Activated naive CD4-positive, alpha-beta T cell treated with anti-CD3 and anti-CD28 coated beads, Interleukin-2, amount 50 U/mL, for 72 hours (primary cell): ENCODE measurements around the gene TRIM38. TPM values are rescaled to one million over a fixed set of nuclear protein-coding genes. Genes with fewer than 3 reads are reported as not detected.

Source experiments
- ATAC-seq, 2 donors: fragments of 150-1000 bp; cut with Tn5 transposase; 2 replicates each; pipeline ENCODE4 v1.10.0; 2021; ENCODE audit warnings: mild to moderate bottlenecking in 2 of 2, moderate library complexity in 2 of 2
- DNase-seq, 2 donors: peaks; one replicate each; pipeline ENCODE4 v3.0.0; 2021 to 2022; ENCODE audit warnings: low spot score in 2 of 2
- H3K27ac Mint-ChIP-seq, 2 donors: one replicate each; pipeline ENCODE4 v1.8.0; 2022; ENCODE audit warnings: mild to moderate bottlenecking in 2 of 2, mixed read lengths in 2 of 2
- H3K36me3 Mint-ChIP-seq, 2 donors: one replicate each; pipeline ENCODE4 v1.8.0; 2022; ENCODE audit warnings: mixed read lengths in 2 of 2
- H3K9me3 Mint-ChIP-seq, 2 donors: one replicate each; pipeline ENCODE4 v1.8.0; 2022; ENCODE audit warnings: mixed read lengths in 2 of 2
- total RNA-seq, 2 donors: library from RNA; stranded (reverse); gene quantifications; one replicate each; pipeline ENCODE4 v1.2.3, GENCODE V29; 2022

Gene TRIM38
- total RNA-seq, 2 donors from 2014 or later = 37.7 to 39.8 TPM

- DNase-seq = no peak
- no peaks in the 10 kb centered on the region for H3K9me3 Mint-ChIP-seq
- H3K27ac Mint-ChIP-seq = peak overlapping the region; percentile 98
- no peak for ATAC-seq
- H3K36me3 Mint-ChIP-seq = peaks cover 4 to 6% of the 10 kb centered on the region in 2 donors
Observed at GRCh38 chr6:26025047-26025893, 62.7 kb downstream of the TRIM38 start.

DNA sequence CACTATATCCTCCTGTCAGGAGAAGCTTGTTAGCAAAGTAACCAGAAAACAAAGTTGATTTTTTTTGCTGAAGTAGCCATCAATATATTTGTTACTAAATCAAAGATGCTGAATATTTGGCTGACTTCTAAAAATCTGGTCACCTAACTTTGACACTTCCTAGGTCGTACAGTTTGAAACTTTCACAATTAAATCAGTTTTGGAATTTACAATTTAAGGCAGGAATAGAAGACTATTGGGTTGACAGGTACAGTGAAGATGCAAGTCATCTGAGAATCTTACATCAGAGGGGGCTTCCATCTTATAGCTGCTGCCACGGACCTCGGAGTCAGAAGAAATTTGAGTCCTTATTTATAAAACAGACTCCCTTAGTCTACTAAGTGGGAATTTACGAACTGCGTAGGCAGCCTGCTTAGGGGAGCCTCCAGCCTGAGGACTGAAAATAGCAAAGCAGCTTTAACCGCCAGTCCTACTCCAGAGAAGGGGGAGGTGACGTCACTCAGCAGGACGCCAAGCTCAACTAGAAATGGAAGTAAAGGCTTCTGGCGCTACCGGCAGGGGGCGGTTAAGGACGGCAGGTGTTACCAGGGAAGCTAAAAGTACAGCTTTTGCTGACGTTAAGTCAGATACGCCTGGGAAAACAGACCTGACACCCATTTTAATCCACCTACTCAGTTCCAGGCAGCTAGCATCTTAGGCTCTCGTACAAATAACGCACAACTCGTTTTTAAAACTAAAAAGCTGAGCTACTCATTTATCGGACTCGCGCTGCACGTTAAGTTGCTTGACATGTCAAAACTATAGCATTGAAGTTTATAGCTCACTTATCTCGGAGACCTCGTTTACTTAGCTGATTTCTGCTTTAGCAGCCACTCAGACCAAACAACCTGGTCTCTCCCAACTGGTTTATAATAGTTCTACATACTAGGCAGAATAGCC, 63.6 kb downstream of the TRIM38 start:
- peak overlapping the region; percentile 98 for H3K27ac Mint-ChIP-seq
- peak; percentile 87 to 91 for DNase-seq
- peaks cover 2 to 6% of the 10 kb centered on the region in 2 donors for H3K36me3 Mint-ChIP-seq
- H3K9me3 Mint-ChIP-seq = no peaks in the 10 kb centered on the region
- peak; percentile 36 to 43 for ATAC-seq

DNA sequence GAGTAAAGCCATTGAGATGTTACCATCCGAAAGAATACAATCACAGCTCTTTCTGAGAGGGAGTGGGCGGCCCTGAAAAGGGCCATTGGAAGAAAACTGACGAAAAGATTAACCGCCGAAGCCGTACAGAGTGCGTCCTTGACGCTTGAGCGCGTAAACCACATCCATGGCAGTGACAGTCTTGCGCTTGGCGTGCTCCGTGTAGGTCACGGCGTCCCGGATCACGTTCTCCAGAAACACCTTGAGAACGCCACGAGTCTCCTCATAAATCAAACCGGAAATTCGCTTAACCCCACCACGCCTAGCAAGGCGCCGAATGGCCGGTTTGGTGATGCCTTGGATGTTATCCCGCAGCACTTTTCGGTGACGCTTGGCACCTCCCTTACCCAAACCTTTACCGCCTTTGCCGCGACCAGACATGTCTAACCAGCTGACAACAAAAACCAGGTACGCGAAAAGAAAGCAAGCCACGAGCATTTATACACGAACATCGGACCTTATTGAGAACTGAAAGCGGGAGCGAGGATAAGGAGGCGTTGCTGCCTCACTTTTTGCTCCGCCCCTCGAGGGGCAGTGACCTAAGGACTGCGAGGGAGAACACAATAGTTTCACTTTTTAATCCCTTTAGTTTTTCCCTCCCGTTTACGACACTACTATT, 64.4 kb downstream of the TRIM38 start:
- Mint-ChIP-seq H3K9me3 (no peaks in the 10 kb centered on the region), H3K27ac (peak overlapping the region; percentile 98), H3K36me3 (peaks cover under 1 to 10% of the 10 kb centered on the region in 2 donors)
- peak; percentile 95 to 98 for DNase-seq
- ATAC-seq = peak; percentile 60 to 64

- no peaks in the 10 kb centered on the region for H3K9me3 Mint-ChIP-seq
- ATAC-seq (no peak), DNase-seq (no peak)
- H3K27ac Mint-ChIP-seq = peak overlapping the region; percentile 98
- peaks cover 0 to 12% of the 10 kb centered on the region in 2 donors for H3K36me3 Mint-ChIP-seq
Observed at GRCh38 chr6:26027491-26028211, 65.0 kb downstream of the TRIM38 start.

GRCh38 chr6:26028212-26028745, 65.7 kb downstream of the TRIM38 start:
- ATAC-seq (no peak), DNase-seq (no peak)
- H3K36me3 Mint-ChIP-seq = peaks cover 0 to 12% of the 10 kb centered on the region in 2 donors
- no peaks in the 10 kb centered on the region for H3K9me3 Mint-ChIP-seq
- peak overlapping the region; percentile 98 for H3K27ac Mint-ChIP-seq

- Mint-ChIP-seq H3K36me3 (peaks cover 0 to 12% of the 10 kb centered on the region in 2 donors), H3K9me3 (no peaks in the 10 kb centered on the region), H3K27ac (peak overlapping the region; percentile 56 to 98)
- no peak for DNase-seq
- ATAC-seq = no peak
Observed at GRCh38 chr6:26028746-26029569, 66.4 kb downstream of the TRIM38 start.

GRCh38 chr6:26029570-26029856, 66.9 kb downstream of the TRIM38 start:
- Mint-ChIP-seq H3K36me3 (peaks cover 0 to 12% of the 10 kb centered on the region in 2 donors), H3K9me3 (no peaks in the 10 kb centered on the region), H3K27ac (no peak overlapping the region)
- ATAC-seq = no peak
- DNase-seq = no peak

DNA sequence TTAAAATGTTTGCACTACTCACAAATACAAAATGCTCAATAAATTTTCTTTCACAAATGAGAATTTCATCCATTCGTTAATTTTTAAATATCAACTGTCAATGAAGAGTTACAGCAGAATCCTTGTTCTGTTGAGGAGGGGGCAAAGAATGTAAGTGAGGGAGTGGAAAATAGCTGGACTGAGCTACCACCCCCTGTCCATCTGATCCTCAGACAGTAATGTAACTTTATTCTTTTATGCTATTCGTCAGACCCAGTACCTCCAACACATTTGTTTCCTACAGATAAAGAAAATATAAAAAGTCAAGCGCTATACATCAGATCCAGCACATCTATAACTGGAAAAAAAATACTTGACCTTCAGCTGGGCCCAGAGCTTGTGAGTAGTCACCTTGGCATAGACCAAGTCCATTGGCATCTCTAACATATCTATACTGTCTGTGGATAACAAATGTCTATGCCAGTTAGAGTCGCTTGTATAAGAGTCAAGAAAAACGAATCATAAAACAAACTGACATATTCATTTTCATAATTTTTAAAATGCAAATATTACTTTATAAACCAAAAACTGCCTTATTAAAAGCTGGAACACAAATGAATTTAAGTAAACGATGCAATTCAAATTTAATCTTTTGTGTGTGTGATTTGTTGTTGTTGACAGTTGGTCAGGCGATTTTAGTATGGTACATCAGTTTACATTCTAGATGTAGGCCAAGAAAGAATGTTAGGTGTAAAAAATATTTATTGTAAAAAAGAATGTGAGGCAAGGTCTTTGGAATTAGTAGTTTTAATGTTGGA, 67.5 kb downstream of the TRIM38 start:
- peak overlapping the region; percentile 100 for H3K27ac Mint-ChIP-seq
- H3K9me3 Mint-ChIP-seq = no peaks in the 10 kb centered on the region
- H3K36me3 Mint-ChIP-seq = peaks cover 0 to 12% of the 10 kb centered on the region in 2 donors
- ATAC-seq (no peak), DNase-seq (no peak)

DNA sequence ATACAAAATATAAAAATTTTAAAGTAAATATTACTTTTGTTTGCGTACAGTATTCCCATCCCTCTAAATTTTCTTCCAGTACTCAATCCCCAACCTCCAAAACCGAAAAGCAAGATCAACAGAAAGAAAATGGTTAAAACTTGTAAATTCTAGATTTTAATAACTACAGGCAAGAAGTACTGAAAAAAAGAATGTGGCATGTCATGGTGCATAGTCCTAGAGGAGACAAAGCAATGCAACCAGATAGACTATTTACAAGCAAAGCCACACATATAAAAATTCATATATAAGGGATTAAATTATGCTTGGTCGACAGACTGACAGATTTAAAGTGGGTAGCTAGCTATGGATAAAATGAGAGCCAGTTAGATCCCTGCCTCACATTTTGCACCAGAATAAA, 68.1 kb downstream of the TRIM38 start:
- no peak for DNase-seq

GRCh38 chr6:26031151-26031594, 68.6 kb downstream of the TRIM38 start:
- H3K9me3 Mint-ChIP-seq = no peaks in the 10 kb centered on the region
- ATAC-seq (no peak), DNase-seq (no peak)
- H3K36me3 Mint-ChIP-seq = peaks cover 0 to 12% of the 10 kb centered on the region in 2 donors
- peak overlapping the region; percentile 100 for H3K27ac Mint-ChIP-seq

More for the DNA sequence above, 68.1 kb downstream of the TRIM38 start:
- no peak for ATAC-seq
- H3K9me3 Mint-ChIP-seq = no peaks in the 10 kb centered on the region
- peak overlapping the region; percentile 100 for H3K27ac Mint-ChIP-seq
- peaks cover 0 to 12% of the 10 kb centered on the region in 2 donors for H3K36me3 Mint-ChIP-seq

DNA sequence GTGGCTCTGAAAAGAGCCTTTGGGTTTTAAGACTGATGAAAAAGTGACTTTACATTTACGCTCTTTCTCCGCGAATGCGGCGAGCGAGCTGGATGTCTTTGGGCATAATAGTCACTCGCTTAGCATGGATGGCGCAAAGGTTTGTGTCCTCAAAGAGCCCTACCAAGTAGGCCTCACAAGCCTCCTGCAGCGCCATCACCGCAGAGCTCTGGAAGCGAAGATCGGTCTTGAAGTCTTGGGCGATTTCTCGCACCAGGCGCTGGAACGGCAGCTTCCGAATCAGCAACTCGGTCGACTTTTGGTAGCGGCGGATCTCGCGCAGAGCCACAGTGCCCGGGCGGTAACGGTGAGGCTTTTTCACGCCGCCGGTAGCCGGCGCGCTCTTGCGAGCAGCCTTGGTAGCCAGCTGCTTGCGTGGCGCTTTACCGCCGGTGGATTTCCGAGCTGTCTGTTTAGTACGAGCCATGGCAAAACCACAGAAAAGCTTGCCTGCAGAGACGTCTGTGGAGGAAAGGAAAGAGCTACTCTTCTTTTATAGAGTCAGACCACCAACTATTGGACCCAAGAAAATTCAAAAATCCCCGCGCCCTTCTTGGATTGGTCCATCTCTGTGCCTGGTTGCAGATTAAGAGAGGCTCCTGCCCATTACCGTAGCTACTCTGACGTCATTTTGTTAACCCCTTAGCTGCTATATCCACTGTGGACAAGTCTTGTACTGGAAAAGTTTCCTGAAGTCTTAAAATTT, 69.2 kb downstream of the TRIM38 start:
- ATAC-seq (peak; percentile 69 to 77), DNase-seq (peak; percentile 92 to 93)
- H3K9me3 Mint-ChIP-seq = no peaks in the 10 kb centered on the region
- peaks cover 0 to 12% of the 10 kb centered on the region in 2 donors for H3K36me3 Mint-ChIP-seq
- peak overlapping the region; percentile 100 for H3K27ac Mint-ChIP-seq

GRCh38 chr6:26032340-26033084, 69.9 kb downstream of the TRIM38 start:
- H3K9me3 Mint-ChIP-seq = no peaks in the 10 kb centered on the region
- H3K36me3 Mint-ChIP-seq = peaks cover 0 to 12% of the 10 kb centered on the region in 2 donors
- peak; percentile 15 to 33 for ATAC-seq
- DNase-seq = peak in 1 of 2 donors; percentile 47
- peak overlapping the region; percentile 100 for H3K27ac Mint-ChIP-seq
